Kidney tubule cell (primary cell): Measurements from ENCODE around the gene RALGAPB.
"Not testable (repeated sequence)": the region's sequence is repeated elsewhere in the genome, so short reads cannot be mapped to it uniquely, and the experiment has no call there.

Source experiments
- DNase-seq: peaks from one replicate; pipeline ENCODE4 v3.0.0-alpha.2; 2018; ENCODE audit warnings: low spot score

The RALGAPB gene

DNA sequence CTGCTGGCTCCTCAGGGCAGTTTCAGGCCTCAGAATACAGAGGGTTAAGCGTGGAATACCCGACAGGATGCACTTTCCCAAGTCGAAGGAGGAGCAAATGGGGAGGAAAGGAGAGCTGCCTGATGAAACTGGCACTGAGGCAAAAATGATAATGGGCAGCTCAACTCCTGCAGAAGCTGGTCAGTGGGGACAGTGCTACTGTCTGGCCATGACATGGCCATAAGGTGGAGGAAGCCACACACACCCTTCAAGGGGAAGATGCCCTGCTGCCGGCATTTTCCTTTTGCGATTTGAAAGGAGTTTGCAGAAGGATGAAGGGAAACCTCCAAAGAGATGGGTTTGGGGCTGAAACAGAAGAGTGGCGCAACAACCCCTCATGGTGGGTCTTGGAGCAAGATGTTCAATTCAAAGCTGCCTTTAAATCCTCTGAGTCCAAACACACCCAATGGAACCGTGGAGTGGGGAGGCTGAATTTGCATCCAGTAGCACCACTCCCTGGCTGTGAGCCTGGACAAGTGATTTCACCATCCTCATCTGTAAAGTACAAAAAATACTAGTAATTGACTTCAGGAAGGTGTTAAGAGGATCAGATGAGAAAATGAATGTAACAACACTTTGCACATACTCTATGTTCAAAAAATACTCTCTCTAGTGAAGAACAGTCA is 111.6 kb downstream of the RALGAPB start:
- no peak for DNase-seq

DNA sequence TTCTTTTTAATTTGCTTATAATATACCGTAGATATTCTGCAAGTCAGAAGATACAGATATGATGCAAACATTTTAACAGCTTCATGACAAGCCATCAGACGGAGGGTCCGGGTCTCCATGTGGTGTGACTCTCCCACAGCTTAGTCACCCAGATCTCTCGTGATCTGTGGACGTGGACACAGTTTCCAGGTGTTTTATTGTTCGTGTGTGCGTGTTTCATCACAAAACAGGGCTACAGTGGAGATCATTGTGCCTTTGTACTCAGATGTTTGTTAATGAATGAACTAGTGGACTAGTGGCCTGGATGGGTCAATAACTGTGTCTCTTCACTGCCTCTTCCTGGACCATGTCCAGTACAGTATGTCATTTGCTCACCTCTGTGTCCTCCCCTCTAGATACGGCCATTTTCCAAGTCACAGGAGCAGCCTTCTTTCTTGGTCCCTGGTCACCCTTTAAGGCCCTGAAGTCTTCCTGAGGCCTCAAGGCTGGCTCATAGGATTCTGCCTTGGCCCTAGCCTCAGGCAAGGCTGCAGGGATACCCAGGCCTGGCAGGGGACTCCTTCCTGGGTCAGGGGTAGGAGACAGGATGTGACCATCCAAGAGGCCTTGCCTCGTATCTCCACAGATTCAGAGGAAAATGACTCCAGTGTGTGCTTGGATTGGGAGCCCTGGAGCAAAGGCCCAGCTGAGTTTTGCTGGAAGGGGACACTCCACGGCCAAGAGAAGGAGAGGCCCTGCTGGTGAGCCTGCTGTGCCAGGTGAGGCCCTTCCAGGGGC is 112.9 kb downstream of the RALGAPB start:
- peak; percentile 44 for DNase-seq

DNA sequence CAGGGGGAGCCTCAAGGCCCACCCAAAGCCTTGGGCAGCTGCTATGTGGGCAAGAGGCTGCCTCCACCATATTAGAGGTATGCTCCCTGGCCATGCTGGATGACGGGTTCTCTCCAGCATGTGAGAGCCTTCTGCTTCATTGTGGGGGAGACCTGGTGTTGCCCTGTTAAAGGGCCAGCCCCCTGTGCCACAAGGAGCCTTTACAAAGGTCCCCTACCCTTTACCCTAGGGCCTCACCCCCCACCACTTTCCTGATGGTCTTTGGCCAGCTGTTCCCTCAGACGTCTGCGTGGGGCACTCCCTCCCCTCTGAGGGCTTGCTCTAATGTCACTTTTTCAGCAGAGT is 113.5 kb downstream of the RALGAPB start:
- DNase-seq: no peak

DNA sequence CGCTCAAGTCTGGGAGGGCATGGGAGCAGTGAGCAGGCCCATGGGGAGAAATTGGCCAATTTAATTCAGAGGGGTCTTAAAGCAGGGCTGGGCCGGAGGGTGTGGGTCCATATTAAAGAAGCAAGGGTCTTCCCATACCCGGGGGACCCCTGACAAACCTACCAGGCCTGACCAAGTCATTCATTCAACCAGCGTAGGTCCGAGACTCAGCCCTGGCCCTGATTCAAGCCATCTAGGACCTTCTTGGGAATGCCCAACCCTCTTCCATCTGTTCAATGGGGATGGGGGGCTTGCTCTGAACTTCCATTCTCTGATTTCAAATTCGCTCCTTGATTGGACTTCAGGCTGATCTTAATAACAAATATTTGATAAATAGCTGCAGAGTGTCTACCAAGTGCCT is 115.7 kb downstream of the RALGAPB start:
- DNase-seq: no peak

DNA sequence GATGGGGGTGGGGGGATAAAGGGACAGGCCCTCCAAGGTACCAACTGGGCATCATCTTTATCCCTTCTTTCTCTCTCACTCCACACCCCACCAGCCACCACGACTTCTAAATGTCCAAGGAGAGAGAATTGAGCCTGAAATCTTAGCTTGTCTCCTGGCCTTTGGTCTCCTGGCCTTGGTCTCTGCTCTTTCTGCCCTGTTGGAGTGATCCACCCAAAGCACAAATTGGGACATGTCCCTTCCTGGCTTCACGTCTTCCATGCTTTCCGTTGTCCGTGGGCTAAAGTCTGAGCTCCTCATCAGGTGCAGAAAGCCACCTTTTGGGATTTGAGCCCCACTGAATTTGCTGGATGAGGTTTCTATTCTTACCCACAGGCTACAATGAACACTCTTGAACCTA is 116.7 kb downstream of the RALGAPB start:
- DNase-seq: no peak

DNA sequence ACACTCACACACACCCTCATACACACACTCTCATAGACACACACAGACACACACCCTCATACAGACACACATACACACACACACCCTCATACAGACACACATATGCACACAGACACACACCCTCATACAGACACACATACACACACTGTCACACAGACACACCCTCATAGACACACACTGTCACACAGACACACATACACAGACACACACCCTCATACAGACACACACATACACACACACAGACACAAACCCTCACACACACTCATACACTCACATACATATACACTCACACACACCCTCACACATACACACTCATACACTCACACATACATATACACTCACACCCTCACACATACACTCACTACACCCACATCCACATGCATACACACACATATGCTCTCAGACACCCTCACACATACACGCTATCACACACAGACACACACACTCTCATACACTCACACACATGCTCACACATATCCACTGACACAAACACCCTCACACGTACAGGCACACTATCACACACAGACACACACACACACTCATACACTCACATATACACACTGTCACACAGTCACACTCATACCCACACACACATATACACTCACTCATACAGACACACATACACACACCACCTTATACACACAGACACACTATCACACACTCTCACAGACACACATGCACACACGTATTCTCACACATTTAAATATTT is 117.5 kb downstream of the RALGAPB start:
- DNase-seq: no peak

DNA sequence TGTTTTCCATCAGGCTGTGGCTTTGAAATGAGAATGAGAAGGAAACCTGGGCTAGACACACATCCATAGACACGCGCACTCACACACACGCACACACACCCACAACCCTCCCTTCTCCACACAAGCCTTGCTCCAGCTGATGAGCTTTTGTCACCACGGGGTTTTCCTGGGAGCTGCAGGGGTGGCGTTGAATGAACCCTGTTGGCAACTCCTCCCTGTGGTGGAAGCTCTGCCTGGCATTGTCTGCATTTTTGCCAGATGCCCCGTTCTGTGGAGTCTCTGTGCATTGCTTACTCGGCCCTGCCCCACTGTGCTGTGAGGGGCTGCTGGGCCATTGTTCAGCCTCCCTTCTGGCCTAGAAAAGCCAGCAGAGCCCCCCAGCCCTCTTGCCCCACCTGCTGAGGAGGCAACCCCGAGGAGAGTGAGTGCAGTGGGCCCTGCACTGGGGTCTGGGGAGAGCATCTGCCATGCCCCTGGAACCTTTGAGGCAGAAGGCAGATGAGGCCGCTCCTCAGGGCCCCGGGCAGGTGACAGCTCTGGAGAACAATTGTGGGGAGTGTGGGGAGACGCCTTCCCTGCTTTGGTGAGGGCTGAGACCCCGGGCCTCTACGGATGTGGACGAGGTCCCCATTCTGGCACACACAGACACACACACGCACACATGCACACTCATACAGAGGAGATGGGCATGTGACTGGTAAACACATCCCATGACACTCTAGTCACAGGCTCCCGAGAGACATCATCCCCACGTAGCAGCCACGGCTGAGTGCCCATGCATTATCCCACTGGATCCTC is 118.2 kb downstream of the RALGAPB start:
- peak; percentile 76 for DNase-seq

DNA sequence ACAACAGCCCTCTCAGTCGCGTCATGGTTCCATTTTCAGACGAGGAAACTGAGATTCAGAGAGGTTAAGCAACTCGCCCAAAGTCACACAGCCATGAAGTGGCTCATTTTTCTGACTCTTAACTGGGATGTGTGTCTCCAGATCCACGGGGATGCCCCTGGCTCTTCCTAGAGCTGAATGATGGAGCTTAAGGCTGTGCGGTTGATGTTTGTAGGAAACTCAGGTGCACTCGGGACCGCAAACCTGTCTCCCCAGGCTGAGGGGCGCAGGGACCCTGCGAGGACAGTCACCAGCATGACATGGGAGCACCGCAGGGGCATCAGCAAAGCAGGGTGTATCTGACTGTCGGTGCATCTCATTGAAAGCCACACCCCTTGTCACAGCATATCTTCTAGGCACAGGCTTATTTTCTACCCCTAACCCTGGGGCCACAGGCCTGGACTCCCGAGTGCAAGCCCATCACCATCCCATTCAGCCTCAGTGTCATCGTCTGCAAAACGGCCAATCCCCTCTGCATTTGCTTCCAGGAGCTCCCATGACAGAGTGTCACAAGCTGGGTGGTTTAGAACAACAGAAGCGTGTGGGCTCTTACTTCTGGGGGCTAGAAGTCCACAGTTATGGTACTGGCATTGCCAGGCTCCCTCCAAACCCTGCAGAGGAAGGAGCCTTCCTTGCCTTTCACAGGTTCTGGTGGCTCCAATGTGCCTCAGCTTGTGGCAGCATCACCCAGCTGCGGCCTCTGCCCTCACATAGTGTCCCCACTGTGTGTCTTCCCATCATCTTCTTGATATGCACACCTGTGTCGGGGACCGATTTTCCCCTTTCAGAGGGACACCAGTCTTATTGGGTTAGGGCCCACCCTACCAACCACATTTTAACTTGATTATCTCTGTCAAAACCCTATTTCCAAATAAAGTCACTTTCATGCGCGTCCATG is 119.1 kb downstream of the RALGAPB start:
- DNase-seq: no peak

DNA sequence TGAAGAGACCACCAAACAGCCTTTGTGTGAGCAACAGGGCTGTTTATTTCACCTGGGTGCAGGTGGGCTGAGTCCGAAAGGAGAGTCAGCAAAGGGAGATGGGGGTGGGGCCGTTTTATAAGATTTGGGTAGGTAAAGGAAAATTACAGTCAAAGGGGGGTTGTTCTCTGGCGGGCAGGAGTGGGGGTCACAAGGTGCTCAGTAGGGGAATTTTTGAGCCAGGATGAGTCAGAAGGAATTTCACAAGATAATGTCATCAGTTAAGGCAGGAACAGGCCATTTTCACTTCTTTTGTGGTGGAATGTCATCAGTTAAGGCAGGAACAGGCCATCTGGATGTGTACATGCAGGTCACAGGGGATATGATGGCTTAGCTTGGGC is 119.8 kb downstream of the RALGAPB start:
- DNase-seq: peak; percentile 44

DNA sequence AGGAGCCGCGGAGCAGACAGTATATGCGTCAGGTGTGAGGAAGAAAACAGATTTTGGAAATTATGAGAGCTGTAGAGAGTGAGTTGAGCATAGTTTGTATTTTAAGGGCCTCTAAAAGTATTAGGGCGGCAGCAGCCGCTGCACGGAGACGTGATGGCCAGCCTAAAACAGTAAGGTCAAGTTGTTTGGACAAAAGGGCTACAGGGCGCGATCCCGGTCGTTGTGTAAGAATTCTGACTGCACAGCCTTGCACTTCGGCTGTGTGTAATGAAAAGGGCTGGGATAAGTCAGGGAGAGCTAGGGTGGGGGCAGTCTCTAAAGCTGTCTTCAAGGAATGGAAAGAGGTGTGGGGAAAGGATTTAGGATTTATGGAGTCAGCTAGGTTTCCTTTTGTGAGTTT is 121.6 kb downstream of the RALGAPB start:
- not testable (repeated sequence) for DNase-seq

DNA sequence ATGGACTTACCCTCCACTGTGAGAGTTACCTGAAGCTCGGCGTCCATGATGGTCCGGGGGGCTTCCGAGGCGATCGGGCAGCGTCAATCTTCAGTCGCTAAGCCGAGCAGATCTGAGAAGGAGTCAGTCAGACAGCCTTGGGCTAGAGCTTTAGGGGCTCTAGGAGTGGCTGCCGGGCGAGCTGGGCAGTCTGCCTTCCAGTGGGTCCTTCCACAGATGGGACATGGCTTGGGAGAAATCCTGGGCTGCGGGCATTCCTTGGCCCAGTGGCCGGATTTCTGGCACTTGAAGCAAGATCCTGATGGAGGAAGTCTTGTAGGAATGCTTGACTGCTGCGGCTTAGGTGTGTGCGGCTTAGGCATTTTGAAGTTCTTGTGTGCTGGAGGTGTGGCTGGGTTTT is 123.2 kb downstream of the RALGAPB start:
- DNase-seq: not testable (repeated sequence)

DNA sequence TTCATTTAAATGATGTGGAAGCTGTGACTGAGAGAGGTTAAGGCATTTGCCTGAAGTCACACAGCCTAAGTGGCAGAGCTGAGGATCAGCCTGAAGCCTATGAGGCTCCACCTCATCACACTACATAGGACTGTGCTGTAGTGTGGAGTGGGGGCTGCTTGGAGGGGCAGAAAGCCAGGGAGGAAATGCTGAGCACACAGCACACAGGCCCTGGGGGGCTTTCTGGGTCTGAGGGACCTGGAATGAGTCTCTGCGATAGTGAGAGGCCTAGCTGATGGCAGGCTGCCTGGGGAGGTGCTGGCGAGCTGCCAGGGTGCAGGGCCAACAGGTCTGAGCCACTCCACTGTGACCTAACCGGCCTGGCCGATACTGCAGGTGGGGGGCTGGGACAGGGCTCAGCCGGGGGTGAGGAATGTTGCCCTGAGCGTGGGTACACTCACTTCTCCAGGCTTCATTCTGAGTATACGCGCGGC is 126.8 kb downstream of the RALGAPB start:
- peak; percentile 98 for DNase-seq

DNA sequence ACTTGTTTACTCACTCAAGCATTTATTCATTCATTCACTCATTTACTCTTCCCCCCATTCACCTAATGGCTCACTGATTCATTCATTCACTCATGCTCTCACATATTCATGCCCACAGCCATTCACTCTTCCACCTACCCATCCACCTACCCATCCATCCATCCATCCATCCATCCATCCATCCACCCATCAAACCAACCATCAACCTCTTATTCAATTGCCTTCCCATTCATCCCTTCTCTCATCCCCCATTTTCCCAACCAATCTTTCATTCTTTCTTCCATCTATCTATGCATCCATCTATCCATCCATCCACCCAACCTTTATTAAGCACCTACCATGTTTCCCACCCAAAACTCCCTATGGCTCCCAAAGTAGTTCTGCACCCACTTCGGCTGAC is 127.4 kb downstream of the RALGAPB start:
- no peak for DNase-seq

DNA sequence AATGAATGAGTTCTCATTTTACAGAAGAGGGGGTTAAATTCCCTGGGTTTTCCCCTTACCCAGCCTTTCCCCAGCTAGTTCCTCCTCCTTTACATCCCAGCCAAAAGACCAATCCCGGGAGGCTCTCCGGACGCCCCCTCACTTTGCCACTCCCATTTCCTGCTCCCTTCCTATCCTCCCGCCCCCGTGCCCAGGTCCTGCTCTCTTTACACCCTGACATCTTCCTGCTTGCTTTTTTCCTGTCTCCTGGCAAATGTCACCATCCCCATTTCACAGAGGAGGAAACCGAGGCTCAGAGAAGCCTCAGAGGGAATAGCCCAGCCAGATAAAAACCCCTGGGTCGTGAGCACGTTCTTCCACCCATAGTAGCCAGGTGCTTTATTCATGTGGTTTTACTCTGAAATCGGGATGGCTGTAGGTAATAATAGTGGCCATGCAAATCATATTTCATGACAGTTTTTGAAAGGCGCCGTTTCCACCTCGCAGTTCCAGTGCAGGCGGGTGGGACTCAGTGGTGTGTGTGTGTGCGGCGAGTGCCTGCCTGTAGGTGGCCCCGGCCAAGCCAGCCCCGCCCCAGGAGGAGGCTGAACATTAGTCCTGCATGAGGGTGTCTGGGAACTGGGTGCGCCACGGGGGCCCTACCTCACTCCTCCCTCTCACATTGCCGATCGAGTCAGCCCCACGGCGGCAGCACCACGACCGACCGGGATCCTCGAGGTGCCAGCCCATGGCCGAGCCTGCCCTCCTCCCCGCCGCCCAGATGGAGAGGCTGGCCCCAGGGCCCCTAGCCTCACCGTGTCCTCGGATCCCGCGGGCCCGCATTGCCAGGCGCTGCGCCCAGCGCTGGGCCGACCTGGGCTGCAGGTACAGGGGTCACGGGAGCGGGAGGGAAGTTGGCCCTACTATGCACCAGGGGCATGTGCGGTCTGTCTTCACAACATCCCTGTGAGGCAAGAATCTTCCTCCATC is 128.9 kb downstream of the RALGAPB start, which contains the start of gene ARHGAP40:
Gene ARHGAP40, plus strand, starts transcription at position 594 of the 969 bp plus-strand sequence.
- peak; percentile 76 for DNase-seq

DNA sequence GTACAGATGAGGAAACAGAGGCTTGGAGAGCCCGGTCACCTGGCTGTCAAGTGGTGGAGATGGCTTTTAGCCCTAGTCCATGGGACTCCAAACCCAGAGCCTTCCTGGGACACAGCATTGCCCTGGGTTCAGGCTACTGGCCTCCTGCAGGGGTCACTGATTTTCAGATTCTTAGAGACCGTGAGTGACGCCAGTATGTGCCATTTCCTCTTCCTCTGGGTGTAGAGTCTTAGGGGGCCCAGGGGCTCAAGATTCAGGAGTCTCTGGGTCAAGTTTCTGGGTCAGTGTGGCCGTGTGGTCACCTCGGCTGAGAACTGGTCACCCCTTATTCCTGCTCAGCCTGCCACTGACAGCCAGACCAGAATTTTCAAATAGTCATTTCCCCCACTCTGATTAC is 129.5 kb downstream of the RALGAPB start:
- peak; percentile 39 for DNase-seq

DNA sequence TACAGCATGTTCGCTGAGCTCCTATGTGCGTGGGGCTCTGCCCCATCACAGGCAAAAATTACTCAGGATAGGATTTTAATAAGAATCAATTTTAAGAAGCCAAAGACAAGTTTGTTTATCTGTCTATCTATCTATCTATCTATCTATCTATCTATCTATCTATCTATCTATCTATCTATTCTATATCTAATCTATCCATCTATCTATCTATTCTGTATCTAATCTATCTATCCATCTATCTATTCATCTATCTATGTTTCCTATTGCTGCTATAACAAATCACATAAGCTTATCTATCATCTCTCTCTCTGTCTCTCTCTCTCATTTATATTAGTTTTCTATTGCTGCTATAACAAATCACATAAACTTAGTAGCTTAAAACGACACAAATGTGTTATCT is 130.6 kb downstream of the RALGAPB start:
- no peak for DNase-seq

DNA sequence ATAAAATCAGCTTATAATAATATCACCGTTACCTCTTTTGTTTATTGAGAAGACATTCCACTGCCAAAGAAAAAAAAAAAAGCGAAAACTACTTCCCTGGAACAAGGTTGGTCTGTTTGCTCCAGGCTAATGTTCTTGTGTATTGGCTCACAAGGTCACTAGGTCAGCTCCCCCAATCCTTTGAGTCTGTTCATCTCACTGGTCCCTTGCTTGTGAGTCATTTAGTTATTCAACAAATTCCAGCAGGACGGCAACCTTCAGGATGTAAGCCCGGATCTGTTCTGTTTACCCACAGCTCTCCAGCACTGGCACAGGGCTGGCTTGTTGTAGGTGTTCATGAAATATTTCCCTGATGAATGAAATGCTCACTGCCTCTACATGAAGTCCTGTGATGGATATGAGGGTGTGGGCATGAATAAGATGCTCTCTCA is 132.2 kb downstream of the RALGAPB start:
- DNase-seq: peak; percentile 95

DNA sequence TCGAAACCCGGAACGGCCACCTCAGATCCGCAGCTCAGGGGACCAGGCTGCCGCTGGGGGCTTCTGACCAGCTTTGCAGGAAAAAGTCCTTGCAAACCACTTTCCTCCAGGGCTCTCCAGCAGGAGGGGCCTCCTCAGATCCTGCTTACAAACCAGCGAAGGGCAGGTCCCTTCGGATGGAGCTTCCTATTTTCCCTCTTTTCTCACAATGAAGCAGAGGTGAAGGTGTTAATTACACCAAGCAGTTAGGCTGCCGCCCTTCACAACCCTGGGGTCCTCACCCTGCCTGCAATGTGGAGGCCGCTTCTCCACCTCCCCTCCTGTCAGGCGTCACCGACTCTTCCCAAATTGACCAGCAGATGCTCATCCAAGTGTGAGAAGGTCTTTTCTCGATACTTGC is 134.7 kb downstream of the RALGAPB start:
- no peak for DNase-seq

DNA sequence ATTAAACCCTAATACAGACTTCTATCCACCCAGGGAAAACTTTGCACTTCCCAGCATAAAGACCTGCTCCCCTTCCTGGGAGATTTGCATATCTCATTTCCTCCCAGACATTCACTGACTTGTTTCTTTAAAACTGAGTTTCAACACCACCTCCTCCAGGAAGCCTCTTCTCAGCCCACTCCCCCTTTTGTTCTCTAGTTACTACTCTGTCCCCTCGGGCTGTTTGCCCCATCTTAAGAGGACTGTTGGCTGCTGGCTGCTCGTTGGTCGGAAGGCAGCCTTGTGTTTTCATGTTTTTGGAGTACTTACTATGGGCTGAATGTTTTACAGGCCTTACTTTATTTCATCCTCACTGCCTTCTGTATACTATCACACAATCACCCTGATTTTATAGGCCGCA is 135.5 kb downstream of the RALGAPB start:
- no peak for DNase-seq

DNA sequence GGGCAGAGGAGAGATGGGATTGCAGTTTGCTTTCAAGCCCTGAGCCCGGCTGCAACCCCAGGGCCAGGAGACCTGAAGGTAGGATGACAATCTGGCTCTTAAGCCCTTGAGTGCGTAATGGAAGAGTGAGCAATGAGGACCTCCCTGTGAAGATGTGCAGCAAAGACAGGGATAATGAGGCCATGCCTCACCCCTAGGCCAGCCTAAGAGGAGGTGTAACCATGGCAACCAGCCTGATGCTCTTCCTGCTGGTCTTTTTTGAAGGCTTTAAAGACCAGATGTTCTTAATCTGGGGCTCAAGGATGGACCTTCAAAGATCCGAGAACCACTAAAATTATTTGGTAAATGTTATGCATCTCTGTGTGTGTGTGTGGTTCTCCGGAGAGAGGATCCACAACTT is 137.2 kb downstream of the RALGAPB start:
- DNase-seq: no peak
